H9 (cell line): ENCODE measurements around the gene OTOF. TPM values are rescaled to one million over a fixed set of nuclear protein-coding genes. Genes with fewer than 3 reads are reported as not detected.

Experiments
- DNase-seq: peaks from one replicate; pipeline ENCODE4 v3.0.0-alpha.2; 2017
- H2AFZ ChIP-seq: one replicate; pipeline ENCODE4 v1.6.1; 2013; ENCODE audit warnings: mild to moderate bottlenecking, low read length, control low read depth, moderate library complexity
- H2AK5ac ChIP-seq: 2 replicates; pipeline ENCODE4 v1.6.1; 2013; ENCODE audit warnings: low read length, control low read depth, mixed read lengths; ENCODE audit not compliant: insufficient read length
- H2BK120ac ChIP-seq: one replicate; pipeline ENCODE4 v1.6.1; 2013; ENCODE audit warnings: low read depth, mild to moderate bottlenecking, low read length, control low read depth, inconsistent platforms; ENCODE audit not compliant: poor library complexity, severe bottlenecking
- H2BK12ac ChIP-seq: 2 replicates; pipeline ENCODE4 v1.6.1; 2013; ENCODE audit warnings: low read length, control low read depth, mixed read lengths, low read depth; ENCODE audit not compliant: insufficient read length
- H2BK15ac ChIP-seq: 2 replicates; pipeline ENCODE4 v1.6.1; 2013; ENCODE audit warnings: low read depth, low read length, control low read depth
- H2BK20ac ChIP-seq: one replicate; pipeline ENCODE4 v1.6.1; 2013; ENCODE audit warnings: low read depth, mild to moderate bottlenecking, low read length, control low read depth, inconsistent platforms; ENCODE audit not compliant: poor library complexity, severe bottlenecking
- H2BK5ac ChIP-seq: 2 replicates; pipeline ENCODE4 v1.6.1; 2013; ENCODE audit warnings: low read length, control low read depth, mixed read lengths; ENCODE audit not compliant: insufficient read length
- H3K14ac ChIP-seq: 2 replicates; pipeline ENCODE4 v1.6.1; 2013; ENCODE audit warnings: low read length, control low read depth; ENCODE audit not compliant: insufficient read depth
- H3K18ac ChIP-seq: 2 replicates; pipeline ENCODE4 v1.6.1; 2013; ENCODE audit warnings: low read depth, mild to moderate bottlenecking, mixed read lengths, low read length, control low read depth; ENCODE audit not compliant: insufficient read length
- H3K23ac ChIP-seq: 2 replicates; pipeline ENCODE4 v1.6.1; 2013; ENCODE audit warnings: low read length, control low read depth, mixed read lengths, low read depth; ENCODE audit not compliant: insufficient read length
- H3K23me2 ChIP-seq: 2 replicates; pipeline ENCODE4 v1.6.1; 2013; ENCODE audit warnings: low read depth, mild to moderate bottlenecking, mixed read lengths, low read length, control low read depth; ENCODE audit not compliant: insufficient read length, poor library complexity, severe bottlenecking
- H3K27ac ChIP-seq: 2 replicates; pipeline ENCODE4 v1.5.1; 2013; ENCODE audit warnings: low read length, control low read depth, mixed read lengths, low read depth; ENCODE audit not compliant: insufficient read length
- H3K27me3 ChIP-seq: 2 replicates; pipeline ENCODE4 v1.6.1; 2013; ENCODE audit warnings: low read length, control low read depth, inconsistent platforms; ENCODE audit not compliant: insufficient read depth
- H3K4ac ChIP-seq: 2 replicates; pipeline ENCODE4 v1.6.1; 2013; ENCODE audit warnings: low read depth, mild to moderate bottlenecking, control low read depth, inconsistent platforms, low read length, moderate library complexity
- H3K4me1 ChIP-seq: 2 replicates; pipeline ENCODE4 v1.6.1; 2013; ENCODE audit warnings: low read length, control low read depth, inconsistent platforms; ENCODE audit not compliant: insufficient read depth
- H3K4me2 ChIP-seq: 2 replicates; pipeline ENCODE4 v1.6.1; 2013; ENCODE audit warnings: low read length, control low read depth, mixed read lengths; ENCODE audit not compliant: insufficient read length, insufficient read depth
- H3K56ac ChIP-seq: 2 replicates; pipeline ENCODE4 v1.6.1; 2013; ENCODE audit warnings: low read depth, mild to moderate bottlenecking, mixed read lengths, low read length, control low read depth; ENCODE audit not compliant: insufficient read length
- H3K79me1 ChIP-seq: 2 replicates; pipeline ENCODE4 v1.6.1; 2013; ENCODE audit warnings: low read depth, mild to moderate bottlenecking, moderate library complexity, low read length, control low read depth, inconsistent platforms; ENCODE audit not compliant: insufficient read depth, poor library complexity, severe bottlenecking
- H3K79me2 ChIP-seq: 2 replicates; pipeline ENCODE4 v1.6.1; 2013; ENCODE audit warnings: low read length, control low read depth, inconsistent platforms; ENCODE audit not compliant: insufficient read depth
- H3K9ac ChIP-seq: 2 replicates; pipeline ENCODE4 v1.6.1; 2013; ENCODE audit warnings: low read length, control low read depth, mixed read lengths; ENCODE audit not compliant: insufficient read length; ENCODE audit errors: extremely low read depth
- H3K9me3 ChIP-seq: one replicate; pipeline ENCODE4 v1.6.1; 2013; ENCODE audit warnings: low read depth, low read length, inconsistent platforms; ENCODE audit not compliant: control insufficient read depth
- H3T11ph ChIP-seq: one replicate; pipeline ENCODE4 v1.6.1; 2013; ENCODE audit warnings: mild to moderate bottlenecking, low read length, control low read depth, inconsistent platforms
- H4K20me1 ChIP-seq: one replicate; pipeline ENCODE4 v1.6.1; 2013; ENCODE audit not compliant: control insufficient read depth, insufficient read length, insufficient read depth
- H4K5ac ChIP-seq: 2 replicates; pipeline ENCODE4 v1.6.1; 2013; ENCODE audit warnings: low read depth, mild to moderate bottlenecking, mixed read lengths, low read length, control low read depth; ENCODE audit not compliant: insufficient read length
- H4K8ac ChIP-seq: replicated peaks from 2 replicates; pipeline ENCODE4 v1.6.1; 2013; ENCODE audit warnings: low read length, control low read depth, mixed read lengths, low read depth; ENCODE audit not compliant: insufficient read length
- H4K91ac ChIP-seq: 2 replicates; pipeline ENCODE4 v1.6.1; 2013; ENCODE audit warnings: low read depth, mild to moderate bottlenecking, moderate library complexity, mixed read lengths, low read length, control low read depth; ENCODE audit not compliant: insufficient read length
- H3K27ac Mint-ChIP-seq, 3 experiments: 2 replicates in 2 of 3; 3 replicates in 1 of 3; pipeline ENCODE4 v1.8.0; 2020 to 2021; ENCODE audit warnings: mixed read lengths in 3 of 3, mild to moderate bottlenecking in 1 of 3, moderate library complexity in 1 of 3
- H3K27me3 Mint-ChIP-seq: 2 replicates; pipeline ENCODE4 v1.8.0; 2021; ENCODE audit warnings: low read depth, mild to moderate bottlenecking, moderate library complexity, mixed read lengths
- H3K36me3 Mint-ChIP-seq, 3 experiments: 2 replicates in 2 of 3; 3 replicates in 1 of 3; pipeline ENCODE4 v1.8.0; 2020 to 2021; ENCODE audit warnings: low read depth in 3 of 3, mixed read lengths in 3 of 3; ENCODE audit not compliant: insufficient read depth in 1 of 3
- H3K4me1 Mint-ChIP-seq, 2 experiments: 2 replicates each; pipeline ENCODE4 v1.8.0; 2020; ENCODE audit warnings: mixed read lengths in 2 of 2
- H3K4me3 Mint-ChIP-seq, 2 experiments: 2 replicates in 1 of 2; 3 replicates in 1 of 2; pipeline ENCODE4 v1.8.0; 2020 to 2021; ENCODE audit warnings: mild to moderate bottlenecking in 2 of 2, mixed read lengths in 2 of 2, moderate library complexity in 1 of 2
- H3K9me3 Mint-ChIP-seq, 2 experiments: 2 replicates in 1 of 2; 3 replicates in 1 of 2; pipeline ENCODE4 v1.8.0; 2020; ENCODE audit warnings: mild to moderate bottlenecking in 2 of 2, mixed read lengths in 2 of 2, moderate library complexity in 1 of 2
- WGBS: extraction: QIAGEN DNeasy Blood & Tissue Kit; methylation state at CpG from one replicate; pipeline ENCODE4 v1.1.7; 2013; ENCODE audit warnings: missing lambda C conversion rate, low lambda C conversion rate, mixed read lengths; ENCODE audit not compliant: insufficient read length; ENCODE audit errors: extremely low coverage; 5-methylcytosine and 5-hydroxymethylcytosine counted together
- total RNA-seq: library from RNA; stranded (reverse); gene quantifications from 2 replicates; pipeline ENCODE4 v1.2.1, GENCODE V29; 2021
- TF ChIP-seq, protein P1 (sequence below): fragments of 200-600 bp; sonication (generic); conservative IDR thresholded peaks from 3 replicates; pipeline ENCODE4 v1.8.0; 2021; ENCODE audit warnings: antibody characterized with exemption, mild to moderate bottlenecking

Gene OTOF
- total RNA-seq, 1 experiment from 2014 or later = 0.35 TPM

DNA sequence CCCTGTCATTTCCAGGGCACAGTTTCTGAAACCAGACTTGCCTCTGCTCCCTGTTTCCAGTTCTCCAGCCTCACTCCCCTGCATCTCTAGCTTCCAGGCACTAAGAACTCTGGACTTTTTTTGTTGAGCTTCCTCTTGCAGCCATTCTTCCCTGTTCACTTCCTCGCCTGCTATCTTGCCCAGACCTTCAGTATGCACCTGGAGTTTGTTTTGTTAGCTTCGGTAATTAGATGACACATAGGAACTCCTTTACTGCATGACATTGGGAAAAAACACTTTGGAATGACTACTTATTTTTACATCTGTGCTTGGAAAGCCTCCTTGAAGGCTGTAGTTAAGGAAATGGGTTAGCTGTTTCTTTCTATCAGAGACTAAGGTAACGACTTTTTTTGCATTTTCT, 35.2 kb downstream of the OTOF start:
- Histone ChIP-seq H2AK5ac (no peak overlapping the region), H4K91ac (no peak overlapping the region), H3K56ac (no peak overlapping the region), H4K20me1 (no peaks in the 10 kb centered on the region), H3T11ph (no peak overlapping the region), H3K9me3 (no peaks in the 10 kb centered on the region), H3K14ac (no peak overlapping the region), H2BK20ac (no peak overlapping the region), H2BK15ac (no peak overlapping the region), H2BK5ac (no peak overlapping the region), H4K8ac (no peak overlapping the region), H3K27ac (no peak overlapping the region), H2BK12ac (no peak overlapping the region), H3K79me1 (no peaks in the 10 kb centered on the region), H3K4me1 (no peaks in the 10 kb centered on the region), H3K4me2 (no peak overlapping the region), H3K9ac (no peak overlapping the region), H2BK120ac (no peak overlapping the region), H4K5ac (no peak overlapping the region), H3K4ac (no peak overlapping the region), H2AFZ (no peak overlapping the region), H3K23me2 (no peaks in the 10 kb centered on the region), H3K79me2 (no peaks in the 10 kb centered on the region), H3K27me3 (no peaks in the 10 kb centered on the region), H3K23ac (no peak overlapping the region), H3K18ac (no peak overlapping the region)
- H3K36me3 Mint-ChIP-seq = peaks cover 0 to 2% (median 0%) of the 10 kb centered on the region in 3 experiments; a peak in 1 of 7 replicates
- H3K27ac Mint-ChIP-seq = no peak overlapping the region
- TF ChIP-seq, protein P1, sequence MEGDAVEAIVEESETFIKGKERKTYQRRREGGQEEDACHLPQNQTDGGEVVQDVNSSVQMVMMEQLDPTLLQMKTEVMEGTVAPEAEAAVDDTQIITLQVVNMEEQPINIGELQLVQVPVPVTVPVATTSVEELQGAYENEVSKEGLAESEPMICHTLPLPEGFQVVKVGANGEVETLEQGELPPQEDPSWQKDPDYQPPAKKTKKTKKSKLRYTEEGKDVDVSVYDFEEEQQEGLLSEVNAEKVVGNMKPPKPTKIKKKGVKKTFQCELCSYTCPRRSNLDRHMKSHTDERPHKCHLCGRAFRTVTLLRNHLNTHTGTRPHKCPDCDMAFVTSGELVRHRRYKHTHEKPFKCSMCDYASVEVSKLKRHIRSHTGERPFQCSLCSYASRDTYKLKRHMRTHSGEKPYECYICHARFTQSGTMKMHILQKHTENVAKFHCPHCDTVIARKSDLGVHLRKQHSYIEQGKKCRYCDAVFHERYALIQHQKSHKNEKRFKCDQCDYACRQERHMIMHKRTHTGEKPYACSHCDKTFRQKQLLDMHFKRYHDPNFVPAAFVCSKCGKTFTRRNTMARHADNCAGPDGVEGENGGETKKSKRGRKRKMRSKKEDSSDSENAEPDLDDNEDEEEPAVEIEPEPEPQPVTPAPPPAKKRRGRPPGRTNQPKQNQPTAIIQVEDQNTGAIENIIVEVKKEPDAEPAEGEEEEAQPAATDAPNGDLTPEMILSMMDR = no peak
- no peaks in the 10 kb centered on the region; the same call in 1 of the 2 replicates for H3K27me3 Mint-ChIP-seq
- no peaks in the 10 kb centered on the region for H3K9me3 Mint-ChIP-seq
- no CpG with 5 or more reads among the region's 3 CpGs for WGBS
- no peaks in the 10 kb centered on the region for H3K4me1 Mint-ChIP-seq
- no peak for DNase-seq
- H3K4me3 Mint-ChIP-seq = no peak overlapping the region
